Endometrial microvascular endothelial cells (primary cell): Measurements from ENCODE around the gene ANGPT4. TPM values are rescaled to one million over a fixed set of nuclear protein-coding genes. Genes with fewer than 3 reads are reported as not detected.

Experiments used
- in situ Hi-C: cut with HindIII; loops from 2 replicates; pipeline ENCODE4 v1.10.0; 2017; ENCODE audit warnings: low sequenced_read_pairs, low pct_unique_long_range_greater_than_20kb; ENCODE audit errors: inconsistent ontology term
- total RNA-seq: library from RNA; depleted of rRNA; stranded (reverse); fragments of >200 nt; gene quantifications from one replicate; pipeline ENCODE4 v1.2.3, GENCODE V29; 2015; ENCODE audit errors: inconsistent ontology term

Gene ANGPT4
- total RNA-seq, 1 donor from 2014 or later = not detected

DNA sequence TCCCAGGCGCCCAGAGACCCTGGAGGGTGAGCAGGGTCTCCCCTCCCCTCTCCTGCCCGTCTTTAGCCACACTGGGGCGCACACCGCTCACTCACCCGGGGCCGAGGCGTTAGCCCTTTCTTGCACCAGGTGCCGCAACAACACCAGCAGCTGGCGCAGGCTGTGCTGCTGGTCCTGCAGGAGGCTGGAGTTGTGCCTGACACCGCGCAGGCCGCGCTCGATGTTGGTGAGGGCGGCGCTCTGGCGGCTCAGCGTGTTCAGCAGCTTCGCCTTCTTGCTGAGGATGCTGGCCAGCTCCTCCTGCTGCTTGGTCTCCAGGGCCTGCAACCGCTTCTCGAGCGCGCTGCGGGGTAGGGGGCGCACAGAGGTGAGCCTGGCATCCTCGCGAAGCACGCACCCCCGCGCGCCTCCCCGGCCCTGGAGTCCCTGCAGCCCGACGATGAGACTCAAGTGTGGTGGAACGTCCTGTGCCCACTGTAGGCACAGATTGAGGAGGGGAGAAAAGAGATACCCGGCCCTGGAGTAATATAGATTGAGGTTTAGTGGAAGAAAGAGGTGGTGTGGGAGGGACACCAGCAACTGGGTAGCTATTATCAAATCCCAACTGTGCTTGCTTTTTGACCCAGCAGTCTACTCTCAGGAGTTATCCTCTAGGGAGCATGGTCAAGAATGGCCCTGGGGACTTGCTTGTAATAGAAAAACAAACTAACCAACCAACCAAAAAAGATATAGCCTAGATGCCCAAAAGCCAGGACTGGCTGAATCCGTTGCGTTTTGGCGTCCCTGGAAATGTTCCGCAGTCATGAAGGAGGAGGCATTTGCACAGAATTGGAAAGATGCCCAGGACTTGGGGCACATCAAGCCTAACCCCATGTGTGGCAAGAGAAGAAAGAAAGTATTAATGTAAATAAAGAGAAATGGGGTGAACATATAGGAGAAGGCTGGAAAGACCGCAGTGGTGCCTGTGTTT, 30.9 kb downstream of the ANGPT4 start:
- in situ Hi-C loops = no loop called here

DNA sequence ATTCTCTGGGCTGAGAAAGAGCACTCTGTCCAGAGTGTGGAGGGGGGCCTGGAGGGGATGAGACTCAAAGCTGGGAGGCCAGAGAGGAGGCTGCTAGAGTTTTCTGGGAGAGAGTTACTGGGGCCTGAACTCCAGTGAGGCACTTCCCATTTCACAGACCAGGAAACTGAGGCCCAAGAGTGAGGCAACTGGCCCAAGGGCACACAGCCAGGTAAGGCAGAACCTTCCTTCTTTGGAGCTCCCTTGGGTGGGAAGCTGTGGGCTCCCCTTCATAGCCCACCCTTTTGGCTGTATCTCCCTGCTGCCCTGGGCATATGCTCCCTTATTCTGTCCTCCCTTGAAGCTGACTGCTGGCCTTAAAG, 34.4 kb downstream of the ANGPT4 start:
- in situ Hi-C loops = no loop called here

DNA sequence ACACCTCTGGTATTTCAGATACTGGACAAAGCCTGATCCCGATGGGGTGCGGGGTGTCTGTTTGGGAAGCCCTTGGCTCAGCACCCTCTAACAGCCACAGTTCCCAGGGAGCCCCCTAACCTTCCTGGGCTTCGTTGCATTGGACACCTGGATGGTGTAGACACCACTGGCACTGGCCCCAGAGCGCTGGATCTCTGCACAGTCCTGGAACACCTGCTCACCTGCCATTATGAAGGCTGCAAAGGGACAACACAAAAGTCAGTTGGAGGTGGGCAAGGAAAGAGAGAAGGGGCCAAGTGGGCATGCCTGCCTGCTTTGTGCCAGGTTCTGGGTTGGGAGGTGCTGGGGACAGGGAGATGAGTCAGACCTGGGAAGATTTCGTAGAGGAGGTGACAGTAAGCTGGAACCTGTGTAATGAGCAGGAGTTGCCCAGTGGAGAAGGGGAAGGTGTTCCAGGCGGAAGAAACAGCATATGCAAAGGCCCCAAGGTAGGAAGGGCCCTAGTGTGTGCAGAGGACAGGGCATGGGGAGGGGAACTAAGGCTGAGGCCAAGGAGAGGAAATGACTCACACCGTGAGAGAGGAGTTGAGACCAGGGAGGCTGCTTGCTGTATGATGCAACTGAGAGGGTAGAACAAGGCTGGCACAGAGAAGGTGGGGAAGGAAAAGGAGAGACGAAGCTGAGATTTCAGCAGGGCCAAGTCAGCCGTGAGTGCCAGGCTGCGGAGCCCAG, 34.9 kb downstream of the ANGPT4 start:
- in situ Hi-C loops = no loop called here

DNA sequence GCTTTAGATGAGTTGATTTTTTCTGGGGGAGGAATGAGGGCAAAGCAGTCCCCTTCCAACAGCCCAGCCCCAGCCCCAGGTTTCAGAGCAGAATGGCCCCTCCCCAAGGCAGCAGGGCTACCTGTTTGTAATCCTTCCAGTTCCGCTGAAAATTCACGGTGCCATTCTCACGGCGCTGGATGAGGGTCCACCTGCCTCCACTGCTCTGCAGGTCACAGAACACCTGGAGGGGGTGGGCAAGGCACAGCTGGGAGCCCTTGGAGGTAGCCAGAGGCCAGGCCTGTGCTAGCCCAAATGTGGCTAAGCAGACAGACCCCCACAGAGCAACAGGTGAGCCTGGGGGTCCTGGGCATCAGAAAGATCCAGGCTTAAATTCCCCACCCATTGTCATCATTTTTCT, 36.5 kb downstream of the ANGPT4 start:
- in situ Hi-C loops = no loop called here

DNA sequence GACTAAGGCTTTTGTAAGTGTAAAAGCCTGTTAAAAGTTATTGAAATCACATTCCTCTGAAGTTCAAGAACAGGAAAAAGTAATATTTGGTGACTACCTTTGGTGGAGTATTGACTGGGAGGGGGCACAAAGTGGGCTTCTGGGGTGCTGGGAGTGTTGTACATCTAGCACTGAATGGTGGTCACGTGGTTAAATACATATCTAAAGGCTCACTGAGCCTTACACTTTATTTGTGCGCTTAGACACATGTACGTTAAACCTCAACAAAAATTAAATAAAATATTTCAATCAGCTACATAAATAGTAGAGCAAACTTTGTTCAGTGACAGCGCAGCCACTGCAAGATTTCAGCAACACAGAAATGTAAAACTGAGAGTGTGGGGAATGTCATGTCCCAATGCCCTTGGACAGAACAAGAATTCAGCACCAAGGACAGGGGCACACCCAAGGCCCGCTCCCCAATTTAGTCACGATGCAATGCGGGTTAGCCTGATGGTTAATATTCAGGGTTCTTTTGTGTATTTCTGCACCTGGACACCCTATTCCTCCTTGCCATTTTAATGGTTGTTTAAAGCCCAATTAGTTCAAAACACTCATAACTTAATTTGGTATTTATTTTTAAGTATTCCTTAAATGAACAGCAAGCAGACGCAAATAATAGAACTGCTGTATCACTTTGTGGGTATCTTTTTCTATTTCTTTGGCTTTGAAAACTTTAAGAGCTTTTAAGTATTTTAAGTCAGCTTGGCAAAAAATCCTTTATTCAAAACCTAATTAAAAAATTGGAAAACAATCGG, 37.4 kb downstream of the ANGPT4 start:
- in situ Hi-C loops = no loop called here

DNA sequence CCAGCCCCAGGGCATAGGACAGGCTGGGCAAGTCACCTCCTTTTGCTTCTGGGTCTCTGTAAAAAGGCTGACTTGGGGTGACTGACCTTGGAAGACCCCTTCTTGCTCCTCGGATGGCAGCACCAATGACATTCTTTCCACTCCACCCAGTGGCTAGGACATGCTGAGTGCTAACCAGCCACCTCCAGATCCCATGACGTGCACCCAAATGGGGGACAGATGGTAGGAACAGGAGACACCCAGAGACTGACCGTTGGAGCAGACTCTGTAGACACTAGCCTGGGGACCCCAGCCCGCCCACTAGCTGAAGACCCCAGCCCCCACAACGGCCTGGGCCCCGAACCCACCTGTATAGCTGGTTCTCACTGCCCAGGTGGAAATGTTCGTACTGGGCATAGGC, 38.3 kb downstream of the ANGPT4 start:
- in situ Hi-C loops = no loop called here

DNA sequence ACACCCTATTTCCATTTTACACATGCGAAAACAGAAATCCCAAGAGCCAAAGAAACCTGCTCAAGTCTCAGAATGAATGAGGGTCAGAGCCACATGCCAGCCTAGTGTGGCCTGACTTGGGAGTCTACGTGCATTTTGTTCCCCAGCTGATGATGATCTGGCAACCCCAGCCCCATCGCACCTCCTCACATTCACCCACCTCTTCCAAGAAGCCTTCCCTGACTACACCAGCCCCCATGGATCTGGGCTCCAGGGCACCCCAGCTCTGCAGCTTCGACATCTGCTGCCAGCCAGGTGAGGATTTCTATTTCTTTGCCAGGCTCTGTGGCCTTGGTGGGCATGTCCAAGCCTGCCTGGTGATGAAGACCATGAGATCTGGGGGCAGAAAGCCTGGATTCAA, 41.0 kb downstream of the ANGPT4 start:
- in situ Hi-C loops = no loop called here

DNA sequence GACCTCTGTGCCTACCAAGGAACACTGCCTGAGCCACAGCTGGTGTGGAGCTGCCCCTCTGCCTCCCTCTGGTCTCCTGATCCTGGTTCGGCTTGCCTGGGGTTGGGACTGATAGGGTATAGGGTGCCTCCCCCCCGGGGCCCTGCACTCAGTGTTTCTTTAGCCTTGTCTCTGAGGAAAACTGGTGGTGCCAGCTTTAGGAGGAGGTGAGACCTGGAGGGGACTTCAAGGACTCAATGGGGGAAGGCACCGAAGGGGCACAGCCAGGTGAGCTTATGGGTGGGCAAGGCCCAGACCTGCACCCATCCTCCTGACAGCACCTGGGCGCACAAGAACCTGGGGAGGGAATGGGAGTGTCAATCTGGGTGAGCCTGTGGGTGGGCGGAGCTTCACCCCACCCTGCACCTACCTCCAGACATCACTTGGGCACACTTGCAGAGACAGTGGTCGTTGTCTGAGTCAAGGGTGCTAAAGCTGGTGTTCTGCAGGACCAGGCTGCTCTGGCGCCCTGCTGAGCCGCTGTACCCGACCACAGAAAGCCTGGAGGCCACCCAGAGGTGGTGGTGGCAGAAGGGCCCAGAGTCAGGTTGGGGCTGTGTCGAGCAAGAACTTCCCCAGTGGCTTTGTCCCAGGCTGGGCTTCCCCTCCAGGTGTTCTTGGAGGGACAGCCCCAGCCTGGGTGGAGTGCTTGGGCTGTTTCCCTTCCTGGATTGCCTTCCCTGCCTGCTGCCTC, 42.1 kb downstream of the ANGPT4 start:
- in situ Hi-C loops = no loop called here

DNA sequence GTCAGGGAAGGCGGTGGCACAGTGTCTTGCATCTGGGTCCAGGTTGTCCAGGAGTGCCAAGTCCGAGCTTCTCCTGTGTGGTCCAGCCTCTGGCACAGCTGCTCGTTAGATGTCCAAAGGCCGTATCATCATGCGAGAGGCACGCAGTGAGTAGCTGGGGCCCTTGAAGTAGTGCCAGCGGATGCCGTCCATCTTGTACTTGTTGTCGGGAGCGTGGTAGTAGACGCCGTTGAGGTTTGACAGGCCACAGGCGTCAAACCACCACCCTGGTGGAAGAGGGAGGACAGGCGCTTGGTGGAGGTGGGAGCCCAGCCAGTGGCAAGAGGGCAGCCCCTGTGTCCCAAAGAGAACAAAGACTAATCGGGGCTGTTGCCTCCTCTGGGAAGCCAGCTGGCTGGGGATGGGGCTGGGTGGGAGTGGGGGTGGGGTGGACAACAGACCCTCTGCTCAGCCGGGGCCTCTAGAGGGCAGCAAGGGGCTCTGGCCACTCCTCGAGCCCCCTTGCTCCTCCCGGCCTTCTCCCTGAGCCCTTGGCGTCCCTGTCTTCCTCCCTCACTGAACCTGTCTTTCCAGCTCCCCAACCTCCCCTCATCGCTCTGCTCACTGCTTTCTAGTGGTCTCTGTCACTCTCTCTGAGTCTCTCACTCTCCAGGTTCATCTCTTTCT, 43.1 kb downstream of the ANGPT4 start:
- in situ Hi-C loops = no loop called here

DNA sequence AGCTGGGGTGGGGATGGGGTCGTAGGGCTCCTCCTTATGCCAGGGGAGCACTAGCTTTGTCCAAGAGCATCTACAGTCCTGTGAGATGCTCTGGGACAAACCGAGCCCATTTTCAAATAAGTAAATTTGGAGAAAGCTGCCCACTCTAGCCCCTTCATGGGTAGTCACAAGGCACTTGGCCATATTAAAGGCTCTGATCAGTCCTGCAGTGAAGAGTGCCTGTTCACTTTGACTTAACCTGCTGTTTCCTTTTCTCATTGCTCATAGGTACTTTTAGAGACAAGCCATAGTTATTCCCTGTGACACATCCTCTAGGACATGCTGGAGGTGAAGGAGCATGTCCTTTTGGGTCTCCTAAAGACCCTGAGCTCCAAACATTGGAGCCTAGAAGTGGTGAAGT, 44.2 kb downstream of the ANGPT4 start:
- in situ Hi-C loops = no loop called here

DNA sequence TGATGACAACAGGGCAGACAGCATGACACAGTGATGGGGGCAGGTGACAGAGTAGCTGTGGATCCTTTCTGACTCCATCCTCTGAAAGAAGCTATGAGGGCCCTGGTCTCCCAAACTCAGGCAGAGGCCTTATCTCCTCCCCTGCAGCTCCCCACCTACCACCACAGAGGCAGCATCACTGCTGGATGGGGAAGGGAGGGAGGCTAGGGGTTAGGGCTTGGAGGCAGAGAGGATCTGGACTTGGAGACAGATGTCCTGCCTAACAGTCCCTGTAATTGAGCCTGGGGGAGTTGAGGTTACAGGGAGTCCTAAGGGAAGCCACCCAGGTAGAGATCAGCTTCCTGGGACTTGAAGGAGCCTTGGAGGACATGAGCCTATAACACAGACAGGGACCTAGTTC, 44.7 kb downstream of the ANGPT4 start:
- in situ Hi-C loops = no loop called here

DNA sequence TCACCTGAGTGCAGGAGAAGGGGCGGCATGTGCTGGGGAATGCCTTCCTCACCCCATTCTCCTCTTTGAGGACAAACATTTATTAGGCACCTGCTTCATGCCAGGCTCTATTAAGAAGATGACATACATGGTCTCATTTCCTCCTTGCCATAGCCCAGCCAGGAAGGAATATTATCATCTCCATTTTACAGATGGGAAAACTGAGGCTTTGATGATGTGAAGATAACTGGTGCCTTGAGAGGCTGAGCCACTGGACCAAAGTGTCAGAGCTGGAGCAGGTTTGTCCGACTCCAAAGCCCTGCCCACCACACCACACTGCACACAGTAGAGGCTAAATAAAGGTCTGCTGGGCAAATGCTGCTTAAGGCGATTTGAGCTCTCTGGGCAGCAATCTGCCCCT, 45.4 kb downstream of the ANGPT4 start:
- in situ Hi-C loops = no loop called here

DNA sequence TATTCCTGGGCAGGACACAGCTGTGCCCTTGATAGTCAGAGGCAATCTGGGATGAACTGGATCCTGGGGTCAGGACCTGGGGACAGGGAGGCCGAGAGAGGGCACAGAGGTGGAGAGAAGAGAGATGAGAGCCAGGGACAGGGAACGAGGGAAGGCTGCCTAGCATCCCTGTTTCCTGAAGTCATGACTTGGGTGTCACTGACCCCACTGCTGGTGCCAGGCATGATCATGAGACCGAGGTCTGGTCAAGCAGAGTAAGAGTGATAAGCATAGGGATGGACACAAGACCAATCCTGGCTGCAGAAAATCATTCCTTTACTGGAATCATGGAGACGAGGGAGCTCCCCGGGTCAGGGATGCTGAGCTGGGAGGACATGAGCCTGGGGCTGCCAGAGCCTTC, 46.5 kb downstream of the ANGPT4 start:
- in situ Hi-C loops = no loop called here

DNA sequence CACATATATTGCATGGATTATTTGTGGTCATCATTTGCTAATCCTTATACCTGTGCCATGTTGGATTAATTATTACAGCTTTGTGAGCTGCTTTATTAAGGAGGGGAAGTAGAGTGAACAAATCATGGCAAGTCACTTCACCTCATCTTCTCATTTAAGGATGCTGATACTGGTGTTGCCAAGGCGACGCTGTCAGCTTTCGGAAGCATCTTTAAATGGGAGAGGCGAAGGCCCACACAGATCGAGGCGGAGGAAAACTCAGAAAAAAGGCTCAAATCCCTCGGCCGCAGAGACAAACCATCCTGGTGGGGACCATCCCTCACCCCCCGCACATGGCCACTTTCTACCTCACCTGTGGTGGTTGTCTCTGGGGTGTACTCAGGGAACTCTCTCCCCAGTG, 47.9 kb downstream of the ANGPT4 start:
- in situ Hi-C loops = no loop called here

DNA sequence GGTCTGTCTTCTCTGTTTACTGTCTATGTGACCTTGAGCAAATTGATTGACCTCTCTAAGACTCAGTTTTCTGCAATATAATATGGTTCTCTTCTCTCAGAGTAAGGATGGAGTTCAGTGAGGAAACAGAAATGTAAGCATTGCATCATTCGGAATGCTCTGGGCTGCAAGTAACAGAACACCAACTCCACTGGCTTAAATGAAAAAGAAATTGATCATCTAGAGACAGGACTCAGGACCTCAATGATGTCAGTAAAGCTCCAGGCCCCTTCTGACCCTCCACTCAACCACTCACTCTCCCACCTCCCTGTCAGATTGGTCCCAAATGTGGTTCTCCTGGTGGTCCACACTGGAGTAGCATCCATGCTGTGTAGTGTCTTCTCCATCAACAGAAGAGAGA, 50.7 kb downstream of the ANGPT4 start:
- in situ Hi-C loops = no loop called here

DNA sequence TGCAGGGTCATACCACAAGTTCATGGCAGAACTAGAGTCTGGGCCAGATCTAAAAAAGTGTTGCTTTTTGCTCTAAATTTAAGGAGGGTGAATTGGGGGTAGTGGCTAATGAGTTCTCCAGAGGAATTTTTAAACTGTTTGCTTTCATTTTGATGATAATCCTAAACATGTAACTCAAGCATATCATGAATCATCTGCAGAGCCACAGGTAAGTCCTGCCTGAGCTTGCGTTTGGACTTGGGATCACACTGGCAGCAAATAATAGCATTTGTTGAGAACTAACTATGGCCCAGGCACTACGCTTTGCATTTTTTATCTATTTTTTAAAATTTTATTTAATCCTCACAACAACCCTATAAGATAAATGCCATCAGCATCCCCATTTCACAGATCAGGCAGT, 55.2 kb downstream of the ANGPT4 start:
- in situ Hi-C loops = no loop called here

DNA sequence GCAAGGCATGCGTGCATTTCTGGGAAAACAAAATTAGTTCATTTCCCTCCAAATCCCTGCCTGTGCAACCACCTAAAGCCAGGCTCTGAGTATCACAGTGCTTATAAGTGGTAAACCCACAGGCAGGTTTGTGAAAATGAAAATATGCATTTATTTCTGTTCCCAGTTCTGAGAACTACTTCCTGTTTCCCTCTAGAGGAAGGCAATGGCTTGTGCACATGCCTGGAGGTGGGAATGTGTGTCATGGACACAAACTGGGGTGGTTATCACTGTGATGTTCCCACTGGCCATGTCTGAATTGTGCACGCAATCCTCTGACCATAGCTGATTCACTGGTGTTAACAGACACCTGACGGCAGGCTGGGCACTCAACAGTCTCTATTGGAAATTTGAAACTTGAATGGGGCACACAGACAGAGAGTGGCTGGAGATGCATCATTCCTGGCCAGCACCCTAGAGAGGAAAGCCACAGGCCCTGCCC, 56.3 kb downstream of the ANGPT4 start:
- in situ Hi-C loops = no loop called here

DNA sequence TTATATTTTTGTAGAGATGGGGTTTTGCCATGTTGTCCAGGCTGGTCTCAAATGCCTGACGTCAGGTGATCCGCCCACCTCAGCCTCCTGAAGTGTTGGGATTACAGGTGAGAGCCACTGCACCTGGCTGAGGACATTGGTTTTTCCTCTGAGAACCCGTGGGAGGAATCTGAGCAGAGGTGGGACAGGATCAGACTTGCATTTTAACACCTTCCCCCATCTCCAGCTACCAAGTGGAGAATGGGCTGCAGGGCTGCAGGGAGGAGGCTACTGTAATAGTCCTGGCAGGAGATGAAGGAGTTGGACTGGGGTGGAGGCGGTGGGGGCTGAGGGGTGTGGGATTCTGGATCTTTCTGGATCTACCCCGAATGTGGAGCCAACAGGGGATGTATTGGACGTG, 58.1 kb downstream of the ANGPT4 start:
- in situ Hi-C loops = no loop called here
